Esophagus squamous epithelium (tissue), 4 donors: ENCODE measurements around the gene KMT5B.

Experiments
- POLR2A ChIP-seq, 4 donors: fragments of 450-650 bp; IDR thresholded peaks; one replicate each; pipeline ENCODE4 v1.6.1; 2017; ENCODE audit warnings: antibody characterized with exemption in 4 of 4, mild to moderate bottlenecking in 4 of 4, moderate library complexity in 3 of 4
- TF ChIP-seq, protein P1 (sequence below), 6 experiments: fragments of 450-650 bp in 4 of 6; fragments of 200-600 bp in 2 of 6; sonication (generic) in 2 of 6; IDR thresholded peaks; one replicate each; pipeline ENCODE4 v1.5.1; 2016 to 2019; ENCODE audit warnings: antibody characterized with exemption in 6 of 6, mild to moderate bottlenecking in 4 of 6, moderate library complexity in 4 of 6

- TF ChIP-seq, protein P1, sequence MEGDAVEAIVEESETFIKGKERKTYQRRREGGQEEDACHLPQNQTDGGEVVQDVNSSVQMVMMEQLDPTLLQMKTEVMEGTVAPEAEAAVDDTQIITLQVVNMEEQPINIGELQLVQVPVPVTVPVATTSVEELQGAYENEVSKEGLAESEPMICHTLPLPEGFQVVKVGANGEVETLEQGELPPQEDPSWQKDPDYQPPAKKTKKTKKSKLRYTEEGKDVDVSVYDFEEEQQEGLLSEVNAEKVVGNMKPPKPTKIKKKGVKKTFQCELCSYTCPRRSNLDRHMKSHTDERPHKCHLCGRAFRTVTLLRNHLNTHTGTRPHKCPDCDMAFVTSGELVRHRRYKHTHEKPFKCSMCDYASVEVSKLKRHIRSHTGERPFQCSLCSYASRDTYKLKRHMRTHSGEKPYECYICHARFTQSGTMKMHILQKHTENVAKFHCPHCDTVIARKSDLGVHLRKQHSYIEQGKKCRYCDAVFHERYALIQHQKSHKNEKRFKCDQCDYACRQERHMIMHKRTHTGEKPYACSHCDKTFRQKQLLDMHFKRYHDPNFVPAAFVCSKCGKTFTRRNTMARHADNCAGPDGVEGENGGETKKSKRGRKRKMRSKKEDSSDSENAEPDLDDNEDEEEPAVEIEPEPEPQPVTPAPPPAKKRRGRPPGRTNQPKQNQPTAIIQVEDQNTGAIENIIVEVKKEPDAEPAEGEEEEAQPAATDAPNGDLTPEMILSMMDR (IDR thresholded peaks at IDR 0.05): no peak
- no peak for TF ChIP-seq POLR2A (IDR thresholded peaks at IDR 0.05)
Observed at GRCh38 chr11:68191661-68192579, 21.2 kb downstream of the KMT5B start.
